NB4 (cell line): ENCODE measurements around the gene TRUB2.

Experiments
- POLR2A ChIP-seq: IDR thresholded peaks from 2 replicates; pipeline ENCODE4 v1.6.1; 2011; ENCODE audit warnings: mild to moderate bottlenecking; ENCODE audit not compliant: insufficient read length; ENCODE audit errors: extremely low read depth
- TF ChIP-seq, protein P1 (sequence below): IDR thresholded peaks from one replicate; pipeline ENCODE4 v1.5.1; 2012; ENCODE audit warnings: low read depth, low read length

DNA sequence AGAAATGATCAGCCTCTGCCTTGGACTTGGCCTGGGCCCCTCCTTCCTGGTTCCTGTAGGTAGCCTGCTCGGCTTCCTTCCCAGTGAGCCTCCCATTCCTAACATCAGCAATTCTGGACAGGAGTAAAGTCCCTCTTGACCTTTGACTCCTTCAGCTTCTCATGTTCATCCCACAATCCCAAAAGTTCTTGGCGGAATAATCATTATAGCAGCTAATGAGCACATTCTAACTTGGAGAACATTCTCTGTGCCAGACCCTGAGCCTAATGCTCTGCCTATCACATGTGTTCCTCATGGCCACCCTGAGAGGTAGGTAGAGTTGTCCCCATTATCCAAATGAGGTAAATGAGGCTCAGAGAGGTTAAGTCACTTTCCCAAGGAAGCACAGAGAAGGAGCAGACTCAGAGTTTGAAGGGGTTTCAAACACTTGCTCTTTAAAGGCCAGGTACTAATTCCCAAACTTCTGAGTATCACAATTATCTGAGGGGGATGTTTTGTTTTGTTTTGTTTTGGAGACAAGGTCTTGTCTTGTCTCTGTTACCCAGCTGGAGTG lies 24.9 kb downstream of the TRUB2 start:
- TF ChIP-seq POLR2A, result no peak
- TF ChIP-seq, protein P1, sequence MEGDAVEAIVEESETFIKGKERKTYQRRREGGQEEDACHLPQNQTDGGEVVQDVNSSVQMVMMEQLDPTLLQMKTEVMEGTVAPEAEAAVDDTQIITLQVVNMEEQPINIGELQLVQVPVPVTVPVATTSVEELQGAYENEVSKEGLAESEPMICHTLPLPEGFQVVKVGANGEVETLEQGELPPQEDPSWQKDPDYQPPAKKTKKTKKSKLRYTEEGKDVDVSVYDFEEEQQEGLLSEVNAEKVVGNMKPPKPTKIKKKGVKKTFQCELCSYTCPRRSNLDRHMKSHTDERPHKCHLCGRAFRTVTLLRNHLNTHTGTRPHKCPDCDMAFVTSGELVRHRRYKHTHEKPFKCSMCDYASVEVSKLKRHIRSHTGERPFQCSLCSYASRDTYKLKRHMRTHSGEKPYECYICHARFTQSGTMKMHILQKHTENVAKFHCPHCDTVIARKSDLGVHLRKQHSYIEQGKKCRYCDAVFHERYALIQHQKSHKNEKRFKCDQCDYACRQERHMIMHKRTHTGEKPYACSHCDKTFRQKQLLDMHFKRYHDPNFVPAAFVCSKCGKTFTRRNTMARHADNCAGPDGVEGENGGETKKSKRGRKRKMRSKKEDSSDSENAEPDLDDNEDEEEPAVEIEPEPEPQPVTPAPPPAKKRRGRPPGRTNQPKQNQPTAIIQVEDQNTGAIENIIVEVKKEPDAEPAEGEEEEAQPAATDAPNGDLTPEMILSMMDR, result no peak
